HepG2 (cell line): ENCODE measurements around the gene EPO. TPM values are rescaled to one million over a fixed set of nuclear protein-coding genes. Genes with fewer than 3 reads are reported as not detected.

ENCODE experiments used
- FOSL2 ChIP-seq: sonication (generic); formaldehyde crosslinking; IDR thresholded peaks from 2 replicates; pipeline ENCODE4 v1.4.0; 2020; ENCODE audit warnings: missing genetic modification reagents
- HOXD1 ChIP-seq: sonication (generic); formaldehyde crosslinking; IDR thresholded peaks from 2 replicates; pipeline ENCODE4 v1.5.0; 2020; ENCODE audit warnings: missing genetic modification reagents
- PAX8 ChIP-seq: sonication (generic); formaldehyde crosslinking; IDR thresholded peaks from 2 replicates; pipeline ENCODE4 v1.8.0; 2022; ENCODE audit warnings: mild to moderate bottlenecking, missing genetic modification reagents, borderline replicate concordance
- REXO4 ChIP-seq: sonication (generic); formaldehyde crosslinking; IDR thresholded peaks from 2 replicates; pipeline ENCODE4 v1.8.0; 2022; ENCODE audit warnings: missing genetic modification reagents, mild to moderate bottlenecking, borderline replicate concordance
- SP4 ChIP-seq: sonication (generic); formaldehyde crosslinking; IDR thresholded peaks from 2 replicates; pipeline ENCODE4 v1.8.1; 2023; ENCODE audit warnings: mild to moderate bottlenecking, missing genetic modification reagents
- ZNF225 ChIP-seq: sonication (generic); formaldehyde crosslinking; IDR thresholded peaks from 2 replicates; pipeline ENCODE4 v1.4.0; 2020; ENCODE audit warnings: mild to moderate bottlenecking, missing genetic modification reagents
- ZNF546 ChIP-seq: sonication (generic); formaldehyde crosslinking; conservative IDR thresholded peaks from 2 replicates; pipeline ENCODE4 v1.8.1; 2023; ENCODE audit warnings: mild to moderate bottlenecking, missing genetic modification reagents
- ZNF549 ChIP-seq: sonication (generic); formaldehyde crosslinking; IDR thresholded peaks from 2 replicates; pipeline ENCODE4 v1.5.0; 2020; ENCODE audit warnings: missing genetic modification reagents
- ZSCAN30 ChIP-seq: sonication (generic); formaldehyde crosslinking; IDR thresholded peaks from 2 replicates; pipeline ENCODE4 v1.5.0; 2020; ENCODE audit warnings: mild to moderate bottlenecking, missing genetic modification reagents
- polyA plus RNA-seq, 8 experiments: library from polyadenylated mRNA; depleted of rRNA in 3 of 8; stranded (reverse) in 7 of 8; unstranded in 1 of 8; fragments of >200 nt; fragmentation: Illumina TruSeq in 4 of 8; extraction: Trizol in 4 of 8; gene quantifications; 2 replicates each; pipeline versions ENCODE4 v1.2.1 to v1.2.3, GENCODE V29; 2011 to 2016; ENCODE audit warnings: low read depth in 4 of 8, missing spikeins in 1 of 8, mixed read lengths in 1 of 8; ENCODE audit not compliant: insufficient read depth in 1 of 8
- total RNA-seq, 5 experiments: library from RNA; depleted of rRNA; stranded (reverse); fragments of >200 nt; fragmentation: Illumina TruSeq; extraction: Trizol; gene quantifications; 2 replicates each; pipeline ENCODE4 v1.2.3, GENCODE V29; 2016; ENCODE audit warnings: low read depth in 1 of 5
- TF ChIP-seq, protein P1 (sequence below): sonication (generic); formaldehyde crosslinking; IDR thresholded peaks from 2 replicates; pipeline ENCODE4 v1.4.0; 2020; ENCODE audit warnings: mild to moderate bottlenecking, missing genetic modification reagents
- TF ChIP-seq, protein P2 (sequence below): sonication (generic); formaldehyde crosslinking; IDR thresholded peaks from 2 replicates; pipeline ENCODE4 v1.4.0; 2020; ENCODE audit warnings: mild to moderate bottlenecking, missing genetic modification reagents
- TF ChIP-seq, protein P3 (sequence below): IDR thresholded peaks from 2 replicates; pipeline ENCODE4 v1.6.1; 2016; ENCODE audit warnings: missing compliant biosample characterization, missing genetic modification reagents, borderline replicate concordance
- TF ChIP-seq, protein P4 (sequence below): sonication (generic); formaldehyde crosslinking; IDR thresholded peaks from 2 replicates; pipeline ENCODE4 v1.8.0; 2022; ENCODE audit warnings: missing genetic modification reagents, mild to moderate bottlenecking, borderline replicate concordance

The EPO gene
- total and polyA plus RNA-seq, 2 of the 13 experiments (the other 11 are each of a cell fraction or from before 2014, with no cell fraction given), result 10.3 to 25.7 TPM

DNA sequence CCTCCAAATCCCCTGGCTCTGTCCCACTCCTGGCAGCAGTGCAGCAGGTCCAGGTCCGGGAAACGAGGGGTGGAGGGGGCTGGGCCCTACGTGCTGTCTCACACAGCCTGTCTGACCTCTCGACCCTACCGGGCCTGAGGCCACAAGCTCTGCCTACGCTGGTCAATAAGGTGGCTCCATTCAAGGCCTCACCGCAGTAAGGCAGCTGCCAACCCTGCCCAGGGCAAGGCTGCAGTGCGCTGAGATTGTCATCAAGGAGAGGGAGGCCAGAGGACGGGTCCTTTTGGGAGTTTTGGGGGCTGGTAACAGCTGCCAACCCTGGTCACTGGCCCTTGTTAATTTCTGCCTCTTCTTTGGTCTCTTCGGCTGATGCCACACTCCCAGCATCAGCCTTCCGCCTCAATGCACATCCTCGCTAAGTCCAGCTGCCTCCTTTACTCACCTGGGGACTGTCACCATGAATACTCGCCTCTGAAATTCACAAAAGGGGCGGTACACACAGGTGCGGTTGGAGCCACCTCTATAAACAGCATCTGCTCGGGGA lies 3.5 kb downstream of the EPO start (continued):
- TF ChIP-seq, protein P1, sequence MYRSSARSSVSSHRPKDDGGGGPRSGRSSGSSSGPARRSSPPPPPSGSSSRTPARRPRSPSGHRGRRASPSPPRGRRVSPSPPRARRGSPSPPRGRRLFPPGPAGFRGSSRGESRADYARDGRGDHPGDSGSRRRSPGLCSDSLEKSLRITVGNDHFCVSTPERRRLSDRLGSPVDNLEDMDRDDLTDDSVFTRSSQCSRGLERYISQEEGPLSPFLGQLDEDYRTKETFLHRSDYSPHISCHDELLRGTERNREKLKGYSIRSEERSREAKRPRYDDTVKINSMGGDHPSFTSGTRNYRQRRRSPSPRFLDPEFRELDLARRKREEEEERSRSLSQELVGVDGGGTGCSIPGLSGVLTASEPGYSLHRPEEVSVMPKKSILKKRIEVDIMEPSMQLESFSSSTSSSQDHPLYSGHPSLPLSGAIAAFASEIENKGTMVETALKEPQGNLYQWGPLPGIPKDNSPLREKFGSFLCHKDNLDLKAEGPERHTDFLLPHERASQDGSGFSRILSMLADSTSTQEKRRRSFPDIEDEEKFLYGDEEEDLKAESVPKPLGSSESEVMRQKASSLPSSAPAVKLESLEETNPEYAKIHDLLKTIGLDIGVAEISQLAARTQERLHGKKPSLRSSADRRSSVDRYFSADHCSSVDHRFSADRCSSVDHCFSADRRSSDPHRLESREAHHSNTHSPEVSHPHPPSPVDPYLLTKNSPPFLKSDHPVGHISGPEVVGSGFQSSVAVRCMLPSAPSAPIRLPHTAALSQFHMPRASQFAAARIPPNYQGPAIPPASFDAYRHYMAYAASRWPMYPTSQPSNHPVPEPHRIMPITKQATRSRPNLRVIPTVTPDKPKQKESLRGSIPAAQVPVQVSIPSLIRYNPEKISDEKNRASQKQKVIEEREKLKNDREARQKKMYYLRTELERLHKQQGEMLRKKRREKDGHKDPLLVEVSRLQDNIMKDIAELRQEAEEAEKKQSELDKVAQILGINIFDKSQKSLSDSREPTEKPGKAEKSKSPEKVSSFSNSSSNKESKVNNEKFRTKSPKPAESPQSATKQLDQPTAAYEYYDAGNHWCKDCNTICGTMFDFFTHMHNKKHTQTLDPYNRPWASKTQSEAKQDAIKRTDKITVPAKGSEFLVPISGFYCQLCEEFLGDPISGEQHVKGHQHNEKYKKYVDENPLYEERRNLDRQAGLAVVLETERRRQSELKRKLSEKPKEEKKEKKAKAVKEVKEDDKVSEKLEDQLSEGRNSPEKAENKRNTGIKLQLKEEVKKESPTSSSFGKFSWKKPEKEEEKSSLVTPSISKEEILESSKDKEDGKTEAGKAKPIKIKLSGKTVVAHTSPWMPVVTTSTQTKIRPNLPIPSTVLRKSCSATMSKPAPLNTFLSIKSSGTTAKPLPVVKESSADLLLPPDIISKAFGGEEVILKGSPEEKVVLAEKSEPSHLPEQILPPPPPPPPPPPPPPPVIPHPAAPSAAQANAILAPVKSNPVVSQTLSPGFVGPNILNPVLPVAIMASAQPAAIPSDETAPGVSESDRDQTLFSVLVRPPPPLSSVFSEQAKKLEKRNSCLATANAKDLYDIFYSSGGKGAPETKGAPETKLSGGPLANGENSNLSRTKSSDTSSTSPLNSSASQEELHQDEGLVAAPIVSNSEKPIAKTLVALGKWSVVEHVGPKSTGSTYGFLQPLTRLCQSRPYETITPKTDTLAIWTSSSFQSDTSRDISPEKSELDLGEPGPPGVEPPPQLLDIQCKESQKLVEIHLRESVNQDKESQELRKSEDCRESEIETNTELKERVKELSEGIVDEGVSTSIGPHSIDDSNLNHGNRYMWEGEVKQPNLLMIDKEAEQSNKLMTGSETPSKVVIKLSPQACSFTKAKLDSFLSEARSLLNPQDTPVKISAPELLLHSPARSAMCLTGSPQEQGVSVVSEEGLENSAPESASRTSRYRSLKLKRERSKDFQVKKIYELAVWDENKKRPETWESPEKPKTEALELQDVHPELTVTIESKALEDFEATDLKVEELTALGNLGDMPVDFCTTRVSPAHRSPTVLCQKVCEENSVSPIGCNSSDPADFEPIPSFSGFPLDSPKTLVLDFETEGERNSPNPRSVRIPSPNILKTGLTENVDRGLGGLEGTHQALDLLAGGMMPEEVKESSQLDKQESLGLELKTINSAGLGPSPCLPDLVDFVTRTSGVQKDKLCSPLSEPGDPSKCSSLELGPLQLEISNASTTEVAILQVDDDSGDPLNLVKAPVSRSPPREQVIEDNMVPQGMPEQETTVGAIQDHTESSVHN (CRISPR knock-in tag), result no peak
- no peak for TF ChIP-seq REXO4 (CRISPR knock-in tag)
- no peak for TF ChIP-seq SP4 (CRISPR knock-in tag)
- no peak for TF ChIP-seq ZNF546
- TF ChIP-seq HOXD1 (CRISPR knock-in tag), result no peak; the same call in 1 of the 2 replicates
- no peak for TF ChIP-seq ZSCAN30 (CRISPR knock-in tag)
- TF ChIP-seq PAX8, result no peak
- TF ChIP-seq, protein P2, sequence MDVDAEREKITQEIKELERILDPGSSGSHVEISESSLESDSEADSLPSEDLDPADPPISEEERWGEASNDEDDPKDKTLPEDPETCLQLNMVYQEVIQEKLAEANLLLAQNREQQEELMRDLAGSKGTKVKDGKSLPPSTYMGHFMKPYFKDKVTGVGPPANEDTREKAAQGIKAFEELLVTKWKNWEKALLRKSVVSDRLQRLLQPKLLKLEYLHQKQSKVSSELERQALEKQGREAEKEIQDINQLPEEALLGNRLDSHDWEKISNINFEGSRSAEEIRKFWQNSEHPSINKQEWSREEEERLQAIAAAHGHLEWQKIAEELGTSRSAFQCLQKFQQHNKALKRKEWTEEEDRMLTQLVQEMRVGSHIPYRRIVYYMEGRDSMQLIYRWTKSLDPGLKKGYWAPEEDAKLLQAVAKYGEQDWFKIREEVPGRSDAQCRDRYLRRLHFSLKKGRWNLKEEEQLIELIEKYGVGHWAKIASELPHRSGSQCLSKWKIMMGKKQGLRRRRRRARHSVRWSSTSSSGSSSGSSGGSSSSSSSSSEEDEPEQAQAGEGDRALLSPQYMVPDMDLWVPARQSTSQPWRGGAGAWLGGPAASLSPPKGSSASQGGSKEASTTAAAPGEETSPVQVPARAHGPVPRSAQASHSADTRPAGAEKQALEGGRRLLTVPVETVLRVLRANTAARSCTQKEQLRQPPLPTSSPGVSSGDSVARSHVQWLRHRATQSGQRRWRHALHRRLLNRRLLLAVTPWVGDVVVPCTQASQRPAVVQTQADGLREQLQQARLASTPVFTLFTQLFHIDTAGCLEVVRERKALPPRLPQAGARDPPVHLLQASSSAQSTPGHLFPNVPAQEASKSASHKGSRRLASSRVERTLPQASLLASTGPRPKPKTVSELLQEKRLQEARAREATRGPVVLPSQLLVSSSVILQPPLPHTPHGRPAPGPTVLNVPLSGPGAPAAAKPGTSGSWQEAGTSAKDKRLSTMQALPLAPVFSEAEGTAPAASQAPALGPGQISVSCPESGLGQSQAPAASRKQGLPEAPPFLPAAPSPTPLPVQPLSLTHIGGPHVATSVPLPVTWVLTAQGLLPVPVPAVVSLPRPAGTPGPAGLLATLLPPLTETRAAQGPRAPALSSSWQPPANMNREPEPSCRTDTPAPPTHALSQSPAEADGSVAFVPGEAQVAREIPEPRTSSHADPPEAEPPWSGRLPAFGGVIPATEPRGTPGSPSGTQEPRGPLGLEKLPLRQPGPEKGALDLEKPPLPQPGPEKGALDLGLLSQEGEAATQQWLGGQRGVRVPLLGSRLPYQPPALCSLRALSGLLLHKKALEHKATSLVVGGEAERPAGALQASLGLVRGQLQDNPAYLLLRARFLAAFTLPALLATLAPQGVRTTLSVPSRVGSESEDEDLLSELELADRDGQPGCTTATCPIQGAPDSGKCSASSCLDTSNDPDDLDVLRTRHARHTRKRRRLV (CRISPR knock-in tag), result no peak
- TF ChIP-seq, protein P3, sequence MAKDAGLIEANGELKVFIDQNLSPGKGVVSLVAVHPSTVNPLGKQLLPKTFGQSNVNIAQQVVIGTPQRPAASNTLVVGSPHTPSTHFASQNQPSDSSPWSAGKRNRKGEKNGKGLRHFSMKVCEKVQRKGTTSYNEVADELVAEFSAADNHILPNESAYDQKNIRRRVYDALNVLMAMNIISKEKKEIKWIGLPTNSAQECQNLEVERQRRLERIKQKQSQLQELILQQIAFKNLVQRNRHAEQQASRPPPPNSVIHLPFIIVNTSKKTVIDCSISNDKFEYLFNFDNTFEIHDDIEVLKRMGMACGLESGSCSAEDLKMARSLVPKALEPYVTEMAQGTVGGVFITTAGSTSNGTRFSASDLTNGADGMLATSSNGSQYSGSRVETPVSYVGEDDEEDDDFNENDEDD, result peak; percentile 56; the same call in 1 of the 2 replicates
- 0 out of 2 replicates have a peak, but pooled peaks have one; percentile 18 for TF ChIP-seq FOSL2 (CRISPR knock-in tag)
- TF ChIP-seq, protein P4, sequence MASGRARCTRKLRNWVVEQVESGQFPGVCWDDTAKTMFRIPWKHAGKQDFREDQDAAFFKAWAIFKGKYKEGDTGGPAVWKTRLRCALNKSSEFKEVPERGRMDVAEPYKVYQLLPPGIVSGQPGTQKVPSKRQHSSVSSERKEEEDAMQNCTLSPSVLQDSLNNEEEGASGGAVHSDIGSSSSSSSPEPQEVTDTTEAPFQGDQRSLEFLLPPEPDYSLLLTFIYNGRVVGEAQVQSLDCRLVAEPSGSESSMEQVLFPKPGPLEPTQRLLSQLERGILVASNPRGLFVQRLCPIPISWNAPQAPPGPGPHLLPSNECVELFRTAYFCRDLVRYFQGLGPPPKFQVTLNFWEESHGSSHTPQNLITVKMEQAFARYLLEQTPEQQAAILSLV, result 0 out of 2 replicates have a peak, but pooled peaks have one; percentile 13
- no peak for TF ChIP-seq ZNF549 (CRISPR knock-in tag)
- no peak for TF ChIP-seq ZNF225 (CRISPR knock-in tag)
